SK-N-SH treated with all-trans-retinoic acid at 6 μM for 48 hours (cell line): ENCODE results near the gene RASA3.

Source experiments
- ATAC-seq: fragments of 200-7000 bp; cut with Tn5 transposase; 3 replicates; pipeline ENCODE4 v1.9.1; 2020; ENCODE audit warnings: mild to moderate bottlenecking, moderate library complexity
- BACH2 ChIP-seq: fragments of 250-450 bp; sonication (Bioruptor Pico); IDR thresholded peaks from 2 replicates; pipeline ENCODE4 v1.9.0; 2021; ENCODE audit warnings: mild to moderate bottlenecking, borderline replicate concordance
- CSDC2 ChIP-seq: fragments of 250-450 bp; sonication (Bioruptor Pico); IDR thresholded peaks from 2 replicates; pipeline ENCODE4 v1.5.0; 2020; ENCODE audit warnings: mild to moderate bottlenecking, moderate library complexity
- ESRRG ChIP-seq: fragments of 250-450 bp; sonication (Bioruptor Pico); IDR thresholded peaks from 2 replicates; pipeline ENCODE4 v1.6.1; 2021; ENCODE audit warnings: mild to moderate bottlenecking
- GLIS3 ChIP-seq: fragments of 250-450 bp; sonication (Bioruptor Pico); IDR thresholded peaks from 2 replicates; pipeline ENCODE4 v1.5.0; 2020; ENCODE audit warnings: mild to moderate bottlenecking, moderate library complexity
- OSR1 ChIP-seq: fragments of 250-450 bp; sonication (Bioruptor Pico); IDR thresholded peaks from 2 replicates; pipeline ENCODE4 v1.8.0; 2022; ENCODE audit warnings: moderate library complexity, mild to moderate bottlenecking, inconsistent platforms
- PPARA ChIP-seq: fragments of 250-450 bp; sonication (Bioruptor Pico); IDR thresholded peaks from 2 replicates; pipeline ENCODE4 v1.5.0; 2020; ENCODE audit warnings: mild to moderate bottlenecking, borderline replicate concordance
- RARB ChIP-seq: fragments of 250-450 bp; sonication (Bioruptor Pico); IDR thresholded peaks from 2 replicates; pipeline ENCODE4 v1.8.0; 2021; ENCODE audit warnings: mild to moderate bottlenecking, moderate library complexity
- SNAI2 ChIP-seq: fragments of 250-450 bp; sonication (Bioruptor Pico); IDR thresholded peaks from 2 replicates; pipeline ENCODE4 v1.5.0; 2020; ENCODE audit warnings: mild to moderate bottlenecking, moderate library complexity
- TCF4 ChIP-seq: fragments of 250-450 bp; sonication (Bioruptor Pico); IDR thresholded peaks from 2 replicates; pipeline ENCODE4 v1.8.0; 2021; ENCODE audit warnings: mild to moderate bottlenecking, moderate library complexity, borderline replicate concordance
- TOX ChIP-seq: fragments of 250-450 bp; sonication (Bioruptor Pico); IDR thresholded peaks from 2 replicates; pipeline ENCODE4 v1.8.0; 2021; ENCODE audit warnings: mild to moderate bottlenecking, moderate library complexity, borderline replicate concordance
- ZC3H10 ChIP-seq: fragments of 250-450 bp; sonication (Bioruptor Pico); IDR thresholded peaks from 2 replicates; pipeline ENCODE4 v1.5.1; 2021; ENCODE audit warnings: mild to moderate bottlenecking, moderate library complexity
- ZFP3 ChIP-seq: fragments of 250-450 bp; sonication (Bioruptor Pico); IDR thresholded peaks from 2 replicates; pipeline ENCODE4 v1.5.0; 2020; ENCODE audit warnings: mild to moderate bottlenecking, moderate library complexity
- ZFP30 ChIP-seq: fragments of 450-650 bp; formaldehyde crosslinking; IDR thresholded peaks from 2 replicates; pipeline ENCODE4 v1.5.0; 2022; ENCODE audit warnings: mild to moderate bottlenecking, moderate library complexity
- ZNF565 ChIP-seq: fragments of 450-650 bp; formaldehyde crosslinking; conservative IDR thresholded peaks from 2 replicates; pipeline ENCODE4 v1.5.0; 2020; ENCODE audit warnings: low read depth, mild to moderate bottlenecking, moderate library complexity
- ZNF70 ChIP-seq: fragments of 450-650 bp; formaldehyde crosslinking; IDR thresholded peaks from 2 replicates; pipeline ENCODE4 v1.5.0; 2020; ENCODE audit warnings: mild to moderate bottlenecking, moderate library complexity
- ZNF8 ChIP-seq: fragments of 450-650 bp; formaldehyde crosslinking; IDR thresholded peaks from 2 replicates; pipeline ENCODE4 v1.5.0; 2020; ENCODE audit warnings: mild to moderate bottlenecking, moderate library complexity
- TF ChIP-seq, protein P1 (sequence below): fragments of 250-450 bp; sonication (Bioruptor Pico); IDR thresholded peaks from 2 replicates; pipeline ENCODE4 v1.5.1; 2021; ENCODE audit warnings: mild to moderate bottlenecking, moderate library complexity
- TF ChIP-seq, protein P2 (sequence below): fragments of 250-450 bp; sonication (Bioruptor Pico); IDR thresholded peaks from 2 replicates; pipeline ENCODE4 v1.8.0; 2020; ENCODE audit warnings: mild to moderate bottlenecking, moderate library complexity, borderline replicate concordance
- TF ChIP-seq, protein P3 (sequence below): fragments of 250-450 bp; sonication (Bioruptor Pico); IDR thresholded peaks from 2 replicates; pipeline ENCODE4 v1.8.0; 2021; ENCODE audit warnings: low read depth, mild to moderate bottlenecking, moderate library complexity, borderline replicate concordance
- TF ChIP-seq, protein P4 (sequence below): fragments of 250-450 bp; sonication (Bioruptor Pico); IDR thresholded peaks from 2 replicates; pipeline ENCODE4 v1.5.1; 2020; ENCODE audit warnings: low read depth, mild to moderate bottlenecking, moderate library complexity
- TF ChIP-seq, protein P5 (sequence below): fragments of 250-450 bp; sonication (Bioruptor Pico); IDR thresholded peaks from 2 replicates; pipeline ENCODE4 v1.5.0; 2020; ENCODE audit warnings: mild to moderate bottlenecking, moderate library complexity

The RASA3 gene

DNA sequence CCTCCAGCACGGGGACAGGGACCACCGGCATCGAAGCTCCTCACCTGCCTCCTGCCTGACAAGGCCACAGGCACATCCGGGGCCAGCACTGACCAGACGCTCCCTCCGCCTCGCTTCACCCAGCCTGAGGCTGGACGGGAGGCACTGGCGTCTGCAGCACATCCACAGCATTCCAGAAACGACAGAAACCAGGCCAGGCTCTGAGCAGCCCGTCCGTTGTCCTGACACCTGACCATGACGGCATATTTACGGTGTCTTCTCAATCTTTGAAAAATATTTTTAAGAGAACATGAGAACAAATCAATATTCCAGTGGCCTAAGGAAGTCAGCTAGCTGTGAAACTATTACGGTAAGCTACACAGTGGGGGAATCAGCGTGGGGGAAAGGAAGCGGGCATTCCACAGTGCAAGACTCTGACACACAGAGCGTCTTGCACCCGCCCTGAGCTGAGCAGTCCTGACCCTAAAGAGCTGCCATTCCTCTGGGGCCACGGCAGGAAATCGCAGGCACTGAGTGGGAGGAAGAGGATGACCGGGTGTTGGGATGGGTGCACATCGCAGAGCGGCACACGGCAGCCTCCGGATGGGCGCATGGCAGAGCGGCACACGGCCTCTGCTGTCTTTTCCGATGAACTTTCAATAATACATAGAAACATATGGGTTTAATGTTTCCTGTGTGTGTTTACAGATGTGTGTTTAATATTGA is 26.8 kb downstream of the RASA3 start:
- TF ChIP-seq ZFP3 (CRISPR knock-in tag) (no peak), SNAI2 (CRISPR knock-in tag) (0 out of 2 replicates have a peak, but pooled peaks have one; percentile 17), ZFP30 (CRISPR knock-in tag) (no peak), BACH2 (no peak), TCF4 (CRISPR knock-in tag) (peak; percentile 37; the same call in 1 of the 2 replicates), ZNF8 (CRISPR knock-in tag) (no peak), PPARA (no peak)
- TF ChIP-seq, protein P1, sequence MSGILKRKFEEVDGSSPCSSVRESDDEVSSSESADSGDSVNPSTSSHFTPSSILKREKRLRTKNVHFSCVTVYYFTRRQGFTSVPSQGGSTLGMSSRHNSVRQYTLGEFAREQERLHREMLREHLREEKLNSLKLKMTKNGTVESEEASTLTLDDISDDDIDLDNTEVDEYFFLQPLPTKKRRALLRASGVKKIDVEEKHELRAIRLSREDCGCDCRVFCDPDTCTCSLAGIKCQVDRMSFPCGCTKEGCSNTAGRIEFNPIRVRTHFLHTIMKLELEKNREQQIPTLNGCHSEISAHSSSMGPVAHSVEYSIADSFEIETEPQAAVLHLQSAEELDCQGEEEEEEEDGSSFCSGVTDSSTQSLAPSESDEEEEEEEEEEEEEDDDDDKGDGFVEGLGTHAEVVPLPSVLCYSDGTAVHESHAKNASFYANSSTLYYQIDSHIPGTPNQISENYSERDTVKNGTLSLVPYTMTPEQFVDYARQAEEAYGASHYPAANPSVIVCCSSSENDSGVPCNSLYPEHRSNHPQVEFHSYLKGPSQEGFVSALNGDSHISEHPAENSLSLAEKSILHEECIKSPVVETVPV (CRISPR knock-in tag), result no peak
- ATAC-seq, result peak; percentile 11; the same call in 1 of the 3 replicates

DNA sequence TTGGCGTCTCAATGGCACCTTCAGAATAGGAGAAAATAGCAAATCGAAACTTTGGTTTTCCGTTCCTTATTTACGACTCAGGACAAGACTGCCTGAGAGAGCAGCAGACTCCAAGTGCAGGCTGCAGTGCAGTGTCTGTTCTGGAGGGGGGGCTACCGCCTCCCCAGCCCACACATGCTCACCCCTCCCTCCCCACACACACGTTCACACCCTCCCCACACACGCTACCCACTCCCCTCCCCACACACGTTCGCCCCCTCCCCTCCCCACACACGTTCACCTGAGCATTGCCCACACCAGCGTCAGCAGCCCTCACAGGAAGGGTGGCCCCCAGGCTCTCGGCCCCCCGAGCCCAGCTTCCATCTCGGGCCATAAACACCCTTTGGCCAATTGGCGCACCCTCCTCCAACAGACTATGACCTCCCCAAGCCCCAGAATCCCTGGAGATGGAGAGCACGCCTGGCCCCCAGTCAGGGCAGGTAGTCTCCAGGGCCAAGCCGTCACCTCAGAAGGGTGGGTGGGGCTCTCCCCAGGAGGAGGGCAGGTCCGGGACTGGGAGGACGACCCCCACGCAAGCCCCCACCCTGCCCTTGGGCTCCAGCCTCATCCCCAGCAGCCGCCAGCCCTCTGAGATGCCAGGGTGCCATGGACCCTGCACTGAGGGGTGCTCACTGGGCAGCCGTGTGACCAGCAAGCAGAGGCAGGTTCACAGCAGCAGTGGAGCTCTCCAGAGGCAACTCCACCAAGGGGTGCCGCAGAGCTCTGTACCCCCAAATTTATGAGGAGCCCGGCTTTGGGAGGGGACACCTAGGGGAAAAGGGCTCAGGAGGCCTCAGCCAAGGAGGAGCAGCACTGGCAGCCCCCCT is 27.5 kb downstream of the RASA3 start:
- ATAC-seq, result no peak
- TF ChIP-seq CSDC2 (no peak), ZFP30 (CRISPR knock-in tag) (no peak), BACH2 (no peak), RARB (CRISPR knock-in tag) (no peak), ZNF70 (CRISPR knock-in tag) (no peak), ZNF8 (CRISPR knock-in tag) (no peak), ZC3H10 (CRISPR knock-in tag) (no peak), SNAI2 (CRISPR knock-in tag) (no peak), ZNF565 (no peak), ESRRG (CRISPR knock-in tag) (no peak), OSR1 (no peak), GLIS3 (no peak), TCF4 (CRISPR knock-in tag) (no peak)
- TF ChIP-seq, protein P2, sequence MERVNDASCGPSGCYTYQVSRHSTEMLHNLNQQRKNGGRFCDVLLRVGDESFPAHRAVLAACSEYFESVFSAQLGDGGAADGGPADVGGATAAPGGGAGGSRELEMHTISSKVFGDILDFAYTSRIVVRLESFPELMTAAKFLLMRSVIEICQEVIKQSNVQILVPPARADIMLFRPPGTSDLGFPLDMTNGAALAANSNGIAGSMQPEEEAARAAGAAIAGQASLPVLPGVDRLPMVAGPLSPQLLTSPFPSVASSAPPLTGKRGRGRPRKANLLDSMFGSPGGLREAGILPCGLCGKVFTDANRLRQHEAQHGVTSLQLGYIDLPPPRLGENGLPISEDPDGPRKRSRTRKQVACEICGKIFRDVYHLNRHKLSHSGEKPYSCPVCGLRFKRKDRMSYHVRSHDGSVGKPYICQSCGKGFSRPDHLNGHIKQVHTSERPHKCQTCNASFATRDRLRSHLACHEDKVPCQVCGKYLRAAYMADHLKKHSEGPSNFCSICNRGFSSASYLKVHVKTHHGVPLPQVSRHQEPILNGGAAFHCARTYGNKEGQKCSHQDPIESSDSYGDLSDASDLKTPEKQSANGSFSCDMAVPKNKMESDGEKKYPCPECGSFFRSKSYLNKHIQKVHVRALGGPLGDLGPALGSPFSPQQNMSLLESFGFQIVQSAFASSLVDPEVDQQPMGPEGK, result no peak
- TF ChIP-seq, protein P3, sequence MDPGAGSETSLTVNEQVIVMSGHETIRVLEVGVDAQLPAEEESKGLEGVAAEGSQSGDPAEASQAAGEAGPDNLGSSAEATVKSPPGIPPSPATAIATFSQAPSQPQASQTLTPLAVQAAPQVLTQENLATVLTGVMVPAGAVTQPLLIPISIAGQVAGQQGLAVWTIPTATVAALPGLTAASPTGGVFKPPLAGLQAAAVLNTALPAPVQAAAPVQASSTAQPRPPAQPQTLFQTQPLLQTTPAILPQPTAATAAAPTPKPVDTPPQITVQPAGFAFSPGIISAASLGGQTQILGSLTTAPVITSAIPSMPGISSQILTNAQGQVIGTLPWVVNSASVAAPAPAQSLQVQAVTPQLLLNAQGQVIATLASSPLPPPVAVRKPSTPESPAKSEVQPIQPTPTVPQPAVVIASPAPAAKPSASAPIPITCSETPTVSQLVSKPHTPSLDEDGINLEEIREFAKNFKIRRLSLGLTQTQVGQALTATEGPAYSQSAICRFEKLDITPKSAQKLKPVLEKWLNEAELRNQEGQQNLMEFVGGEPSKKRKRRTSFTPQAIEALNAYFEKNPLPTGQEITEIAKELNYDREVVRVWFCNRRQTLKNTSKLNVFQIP (CRISPR knock-in tag), result no peak
- TF ChIP-seq, protein P4, sequence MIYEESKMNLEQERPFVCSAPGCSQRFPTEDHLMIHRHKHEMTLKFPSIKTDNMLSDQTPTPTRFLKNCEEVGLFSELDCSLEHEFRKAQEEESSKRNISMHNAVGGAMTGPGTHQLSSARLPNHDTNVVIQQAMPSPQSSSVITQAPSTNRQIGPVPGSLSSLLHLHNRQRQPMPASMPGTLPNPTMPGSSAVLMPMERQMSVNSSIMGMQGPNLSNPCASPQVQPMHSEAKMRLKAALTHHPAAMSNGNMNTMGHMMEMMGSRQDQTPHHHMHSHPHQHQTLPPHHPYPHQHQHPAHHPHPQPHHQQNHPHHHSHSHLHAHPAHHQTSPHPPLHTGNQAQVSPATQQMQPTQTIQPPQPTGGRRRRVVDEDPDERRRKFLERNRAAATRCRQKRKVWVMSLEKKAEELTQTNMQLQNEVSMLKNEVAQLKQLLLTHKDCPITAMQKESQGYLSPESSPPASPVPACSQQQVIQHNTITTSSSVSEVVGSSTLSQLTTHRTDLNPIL (CRISPR knock-in tag), result no peak

DNA sequence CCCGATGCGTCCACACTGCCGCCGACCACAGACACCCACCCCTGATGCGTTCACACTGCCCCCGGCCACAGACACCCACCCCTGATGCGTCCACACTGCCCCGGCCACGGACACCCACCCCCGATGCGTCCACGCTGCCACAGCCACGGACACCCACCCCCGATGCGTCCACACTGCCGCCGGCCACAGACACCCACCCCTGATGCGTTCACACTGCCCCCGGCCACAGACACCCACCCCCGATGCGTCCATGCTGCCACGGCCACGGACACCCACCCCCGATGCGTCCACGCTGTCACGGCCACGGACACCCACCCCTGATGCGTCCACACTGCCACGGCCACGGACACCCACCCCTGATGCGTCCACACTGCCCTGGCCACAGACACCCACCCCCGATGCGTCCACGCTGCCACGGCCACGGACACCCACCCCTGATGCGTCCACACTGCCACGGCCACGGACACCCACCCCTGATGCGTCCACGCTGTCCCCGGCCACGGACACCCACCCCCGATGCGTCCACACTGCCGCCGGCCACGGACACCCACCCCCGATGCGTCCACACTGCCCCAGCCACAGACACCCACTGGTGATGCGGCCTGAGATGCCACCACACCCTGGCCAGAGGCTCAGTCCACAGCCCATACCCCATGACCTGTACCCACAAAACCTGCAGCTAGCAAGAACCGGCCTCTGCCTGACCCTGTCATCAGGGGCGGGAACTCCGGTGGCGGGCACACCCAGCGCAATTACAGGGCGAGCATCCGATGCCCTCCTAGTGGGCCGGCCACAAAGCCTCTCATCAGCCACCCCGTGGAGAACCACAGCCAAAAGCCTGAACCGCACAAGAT is 28.4 kb downstream of the RASA3 start:
- ATAC-seq, result no peak
- no peak for TF ChIP-seq ZFP30 (CRISPR knock-in tag)
- TF ChIP-seq, protein P4 (CRISPR knock-in tag), result no peak
- TF ChIP-seq, protein P5, sequence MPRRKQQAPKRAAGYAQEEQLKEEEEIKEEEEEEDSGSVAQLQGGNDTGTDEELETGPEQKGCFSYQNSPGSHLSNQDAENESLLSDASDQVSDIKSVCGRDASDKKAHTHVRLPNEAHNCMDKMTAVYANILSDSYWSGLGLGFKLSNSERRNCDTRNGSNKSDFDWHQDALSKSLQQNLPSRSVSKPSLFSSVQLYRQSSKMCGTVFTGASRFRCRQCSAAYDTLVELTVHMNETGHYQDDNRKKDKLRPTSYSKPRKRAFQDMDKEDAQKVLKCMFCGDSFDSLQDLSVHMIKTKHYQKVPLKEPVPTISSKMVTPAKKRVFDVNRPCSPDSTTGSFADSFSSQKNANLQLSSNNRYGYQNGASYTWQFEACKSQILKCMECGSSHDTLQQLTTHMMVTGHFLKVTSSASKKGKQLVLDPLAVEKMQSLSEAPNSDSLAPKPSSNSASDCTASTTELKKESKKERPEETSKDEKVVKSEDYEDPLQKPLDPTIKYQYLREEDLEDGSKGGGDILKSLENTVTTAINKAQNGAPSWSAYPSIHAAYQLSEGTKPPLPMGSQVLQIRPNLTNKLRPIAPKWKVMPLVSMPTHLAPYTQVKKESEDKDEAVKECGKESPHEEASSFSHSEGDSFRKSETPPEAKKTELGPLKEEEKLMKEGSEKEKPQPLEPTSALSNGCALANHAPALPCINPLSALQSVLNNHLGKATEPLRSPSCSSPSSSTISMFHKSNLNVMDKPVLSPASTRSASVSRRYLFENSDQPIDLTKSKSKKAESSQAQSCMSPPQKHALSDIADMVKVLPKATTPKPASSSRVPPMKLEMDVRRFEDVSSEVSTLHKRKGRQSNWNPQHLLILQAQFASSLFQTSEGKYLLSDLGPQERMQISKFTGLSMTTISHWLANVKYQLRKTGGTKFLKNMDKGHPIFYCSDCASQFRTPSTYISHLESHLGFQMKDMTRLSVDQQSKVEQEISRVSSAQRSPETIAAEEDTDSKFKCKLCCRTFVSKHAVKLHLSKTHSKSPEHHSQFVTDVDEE, result no peak
- no peak for TF ChIP-seq OSR1
- TF ChIP-seq TCF4 (CRISPR knock-in tag), result no peak
- TF ChIP-seq, protein P1 (CRISPR knock-in tag), result no peak
- no peak for TF ChIP-seq BACH2
- no peak for TF ChIP-seq TOX
- no peak for TF ChIP-seq ZNF70 (CRISPR knock-in tag)
- TF ChIP-seq RARB (CRISPR knock-in tag), result no peak
- no peak for TF ChIP-seq ZNF565
- TF ChIP-seq SNAI2 (CRISPR knock-in tag), result no peak
